Stimulated activated CD4-positive, alpha-beta T cell treated with anti-CD3 and anti-CD28 coated beads, TNF-alpha, amount 100 ng/mL, for 1 hour (primary cell): Measurements from ENCODE around the gene SPTBN4.
"Not testable (repeated sequence)": the region's sequence is repeated elsewhere in the genome, so short reads cannot be mapped to it uniquely, and the experiment has no call there.

Source experiments
- DNase-seq, 3 donors: peaks; one replicate each; pipeline ENCODE4 v3.0.0-alpha.2; 2020; ENCODE audit warnings: low read depth in 3 of 3, low spot score in 1 of 3

Gene SPTBN4

DNA sequence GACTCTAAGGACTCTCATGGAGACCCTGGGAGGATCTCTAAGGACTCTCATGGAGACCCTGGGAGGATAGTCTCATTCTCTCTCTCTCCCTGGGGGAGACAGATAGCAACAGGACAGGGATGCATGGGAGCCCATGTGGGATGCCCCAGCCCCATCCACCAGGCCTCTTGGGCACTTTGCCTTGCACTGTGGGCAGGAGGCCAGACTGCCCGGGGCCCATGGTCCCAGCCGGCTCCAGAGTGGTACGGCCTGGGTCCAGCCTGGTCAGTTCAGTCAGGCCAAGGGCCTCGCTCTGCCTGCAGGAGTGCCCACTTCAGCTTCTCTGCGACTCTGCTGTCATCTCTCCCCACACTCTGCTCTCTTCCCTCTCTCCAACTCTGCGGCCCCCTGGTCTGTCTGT, 61.3 kb downstream of the SPTBN4 start:
- no peak for DNase-seq

DNA sequence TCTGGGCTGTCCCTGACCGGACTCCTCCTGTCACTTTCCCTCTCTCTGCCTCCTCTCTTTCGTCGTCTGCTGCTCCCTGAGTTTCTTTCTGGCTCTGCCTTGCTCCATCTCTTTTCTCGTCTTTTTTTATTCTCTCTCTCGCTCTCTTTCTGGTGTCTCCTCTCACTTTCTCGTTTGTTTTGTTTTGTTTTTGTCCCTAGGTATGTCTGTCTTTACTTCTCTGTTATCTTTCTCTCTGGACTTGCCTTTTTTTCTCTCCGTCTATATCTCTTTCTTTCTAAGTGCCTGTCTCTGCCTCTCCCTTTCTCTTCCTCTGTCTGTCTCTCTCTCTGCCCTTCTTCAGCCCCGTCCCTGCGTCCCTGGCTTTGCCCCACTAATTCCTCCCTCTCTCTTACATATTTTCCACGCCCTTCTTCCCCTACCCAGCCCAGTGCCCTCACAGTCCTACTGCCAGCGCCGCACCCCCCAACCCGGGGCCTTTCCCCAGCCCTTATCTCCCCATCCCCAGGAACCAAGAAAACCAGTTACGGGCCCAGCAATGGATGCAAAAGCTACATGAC, 61.8 kb downstream of the SPTBN4 start:
- DNase-seq = no peak

DNA sequence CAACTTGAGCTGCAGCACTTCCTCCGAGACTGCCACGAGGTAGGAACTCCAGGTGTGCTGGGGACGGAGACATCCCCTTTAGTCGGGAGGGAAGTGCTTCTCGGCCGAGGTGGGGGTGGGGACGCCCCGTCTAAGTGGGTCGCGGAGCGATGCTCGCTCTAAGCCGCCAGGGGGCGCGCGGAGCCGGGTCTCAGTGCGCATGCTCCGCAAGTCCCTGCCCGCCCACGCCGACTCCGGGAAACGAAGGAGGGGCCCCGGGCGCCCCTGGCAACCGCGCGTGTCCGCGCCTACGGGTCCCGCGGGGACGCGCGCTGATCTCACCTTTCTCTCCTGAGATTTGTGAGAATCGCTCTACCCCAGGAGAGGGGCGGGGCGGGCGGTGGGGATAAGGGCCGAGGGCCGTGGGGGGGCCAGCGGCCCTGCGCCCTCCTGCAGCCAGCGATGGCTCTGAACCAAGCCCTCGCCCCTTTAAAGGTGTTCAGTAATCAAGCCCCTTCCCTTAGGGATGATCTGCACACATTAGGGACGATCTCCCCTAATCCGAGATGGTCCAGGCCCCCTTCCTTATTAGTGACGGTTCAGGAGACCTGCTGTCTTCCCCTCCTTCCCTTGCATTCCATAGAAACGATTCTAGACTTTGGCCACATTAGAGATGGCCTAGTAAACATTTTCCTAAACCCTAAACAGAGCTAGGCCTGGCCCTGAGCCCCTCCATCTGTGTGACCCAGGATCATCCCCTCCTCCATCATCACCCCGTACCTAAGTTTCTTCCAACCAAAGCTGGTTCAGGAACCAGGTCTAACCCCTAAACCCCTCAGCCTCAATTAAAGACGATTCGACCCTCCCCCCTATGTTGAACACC, 62.5 kb downstream of the SPTBN4 start:
- DNase-seq = peak; percentile 70 to 89 (median 88)

DNA sequence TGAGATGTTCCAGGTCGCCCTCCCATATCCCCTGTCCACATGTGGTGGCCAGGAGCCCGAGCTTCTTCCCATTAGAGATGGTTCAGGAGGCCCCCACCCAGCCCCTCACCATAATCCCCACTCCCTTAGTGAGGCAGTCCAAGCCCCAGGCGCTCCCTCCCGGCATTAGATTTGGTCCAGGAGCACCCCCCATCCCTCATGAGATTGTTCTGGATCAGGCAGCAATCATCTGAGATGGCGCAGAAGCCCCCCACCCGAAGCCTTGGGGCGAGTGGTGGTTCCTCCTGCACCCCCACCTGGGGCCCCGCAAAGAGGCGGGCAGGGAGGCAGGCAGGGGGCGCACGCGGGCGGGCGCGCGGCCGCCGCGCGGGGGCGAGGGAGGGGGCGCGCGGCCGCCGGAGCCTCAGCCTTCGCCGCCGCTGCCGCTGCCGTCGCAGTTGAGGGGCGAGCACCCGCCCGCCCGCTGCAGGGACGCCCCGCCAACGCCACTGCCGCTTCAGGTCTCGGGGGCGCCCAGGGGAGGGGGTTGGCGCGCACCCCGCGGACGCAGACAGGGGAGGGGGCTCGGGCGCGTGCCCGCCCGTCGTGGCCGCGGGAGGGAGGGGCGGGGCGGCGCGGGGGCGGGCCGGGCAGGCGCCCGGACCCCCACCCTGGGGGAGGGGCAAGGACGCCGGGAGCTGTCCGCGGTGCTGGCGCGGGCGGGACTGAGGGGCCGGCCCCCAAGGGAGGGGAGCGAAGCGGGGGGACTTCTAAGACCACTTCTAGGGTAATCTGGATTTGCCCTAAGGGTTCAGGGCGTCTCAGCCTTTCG, 63.5 kb downstream of the SPTBN4 start:
- DNase-seq = peak in 1 of 3 donors; percentile 12

DNA sequence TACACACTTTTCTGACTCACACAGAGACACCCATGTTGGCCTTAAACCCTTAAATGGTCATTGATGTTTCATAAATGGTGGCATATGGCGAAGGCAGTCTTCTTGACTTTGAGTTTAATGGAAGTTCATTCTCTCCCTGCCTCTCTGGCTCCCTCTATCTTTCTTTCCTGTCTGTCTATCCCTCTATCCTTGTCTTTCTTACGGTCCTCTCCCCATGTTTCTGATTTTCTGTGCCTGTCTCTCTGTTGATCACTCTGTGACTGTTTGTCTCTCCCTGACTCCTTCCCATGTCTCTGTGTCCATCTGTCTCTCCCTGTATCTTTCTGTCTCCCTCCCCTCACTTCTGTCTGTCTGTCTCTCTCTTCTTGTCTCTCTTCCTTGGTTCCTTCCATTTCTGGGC, 66.7 kb downstream of the SPTBN4 start:
- no peak for DNase-seq

DNA sequence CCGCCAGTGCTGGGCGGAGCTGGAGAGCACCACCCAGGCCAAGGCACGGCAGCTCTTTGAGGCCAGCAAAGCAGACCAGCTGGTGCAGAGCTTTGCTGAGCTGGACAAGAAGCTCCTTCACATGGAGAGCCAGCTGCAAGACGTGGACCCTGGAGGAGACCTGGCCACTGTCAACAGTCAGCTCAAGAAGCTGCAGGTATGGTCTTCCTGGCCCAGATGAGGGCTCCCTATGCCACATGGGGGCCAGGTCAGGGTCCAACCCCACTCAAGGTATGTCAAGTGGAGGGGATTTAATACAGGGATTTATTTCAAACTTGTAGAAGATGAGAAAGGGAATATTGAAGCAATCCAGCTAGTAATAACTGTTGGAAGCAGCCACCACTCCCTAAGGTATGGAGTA, 67.3 kb downstream of the SPTBN4 start:
- no peak for DNase-seq

DNA sequence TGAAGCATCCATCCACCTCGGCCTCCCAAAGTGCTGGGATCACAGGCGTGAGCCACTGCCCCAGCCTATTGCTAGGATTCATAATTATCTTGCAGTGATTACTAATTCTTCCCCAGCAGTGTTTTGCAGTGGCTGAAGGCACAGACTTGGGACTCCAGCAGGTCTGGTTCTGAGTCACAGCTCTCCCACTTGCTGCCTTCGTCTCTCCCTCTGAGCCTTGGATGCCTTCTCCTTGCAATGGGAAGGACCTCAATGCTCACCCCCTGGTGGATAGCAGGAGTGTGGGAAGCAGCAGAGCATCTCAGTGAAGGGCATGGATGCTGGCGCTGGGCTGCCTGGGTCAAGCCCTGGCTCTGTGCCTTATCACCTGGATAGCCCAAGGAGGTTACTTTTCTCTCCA, 72.3 kb downstream of the SPTBN4 start:
- DNase-seq = no peak

DNA sequence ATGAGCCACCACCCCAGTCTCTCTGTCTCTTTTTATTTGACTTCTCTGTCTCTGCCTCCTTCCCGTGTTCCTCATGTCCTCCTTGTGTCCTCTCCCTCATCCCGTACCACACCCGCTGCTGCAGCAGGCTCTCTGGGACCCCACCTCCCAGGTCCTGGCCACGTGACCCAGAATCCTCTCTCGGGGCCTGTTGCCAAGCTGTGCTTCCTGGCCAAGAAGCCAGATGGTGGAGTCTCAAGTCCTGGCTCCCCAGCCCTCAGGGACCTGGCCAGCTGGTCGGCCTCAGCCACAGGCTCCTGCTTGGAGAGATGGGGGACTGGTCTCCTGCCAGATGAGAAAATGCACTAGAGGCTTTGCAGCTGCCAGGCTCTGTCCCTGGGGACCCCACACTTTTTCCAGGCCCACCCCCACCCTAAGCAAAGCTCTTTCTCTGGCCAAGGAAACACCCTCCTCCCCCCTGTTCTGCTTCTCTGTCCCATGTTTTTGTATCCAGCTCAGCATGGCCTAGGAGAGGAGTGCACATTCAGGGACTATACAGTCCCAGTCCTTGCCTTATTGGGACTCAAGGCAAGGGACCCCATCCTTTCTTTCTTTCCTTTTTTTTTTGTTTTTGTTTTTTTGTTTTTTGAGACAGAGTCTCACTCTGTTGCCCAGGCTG, 75.5 kb downstream of the SPTBN4 start:
- DNase-seq = no peak

DNA sequence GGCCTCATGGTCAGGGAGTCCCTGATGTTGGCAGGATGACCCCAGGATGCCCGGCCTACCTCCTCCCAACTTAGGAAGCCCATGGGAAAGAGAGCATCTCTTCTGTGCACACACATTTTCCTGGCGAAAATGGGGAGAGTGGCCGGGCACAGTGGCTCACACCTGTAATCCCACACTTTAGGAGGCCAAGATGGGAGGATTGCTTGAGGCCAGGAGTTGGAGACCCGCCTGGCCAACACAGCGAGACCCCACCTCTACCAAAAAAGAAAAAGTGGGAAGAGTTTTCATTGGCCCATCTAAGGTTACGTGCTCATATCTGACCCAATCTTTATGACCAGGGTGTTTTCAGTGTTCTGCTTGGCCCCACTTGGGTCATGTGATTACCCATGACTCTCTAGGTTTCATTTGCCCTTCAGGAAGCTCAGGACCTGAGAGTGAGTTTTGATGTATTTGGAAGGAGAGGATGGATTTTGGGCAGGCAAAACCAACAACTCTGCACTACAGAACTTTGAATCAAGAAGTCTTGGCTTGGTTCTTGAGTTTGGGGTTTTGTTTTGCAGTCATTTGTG, 76.3 kb downstream of the SPTBN4 start:
- DNase-seq = no peak

DNA sequence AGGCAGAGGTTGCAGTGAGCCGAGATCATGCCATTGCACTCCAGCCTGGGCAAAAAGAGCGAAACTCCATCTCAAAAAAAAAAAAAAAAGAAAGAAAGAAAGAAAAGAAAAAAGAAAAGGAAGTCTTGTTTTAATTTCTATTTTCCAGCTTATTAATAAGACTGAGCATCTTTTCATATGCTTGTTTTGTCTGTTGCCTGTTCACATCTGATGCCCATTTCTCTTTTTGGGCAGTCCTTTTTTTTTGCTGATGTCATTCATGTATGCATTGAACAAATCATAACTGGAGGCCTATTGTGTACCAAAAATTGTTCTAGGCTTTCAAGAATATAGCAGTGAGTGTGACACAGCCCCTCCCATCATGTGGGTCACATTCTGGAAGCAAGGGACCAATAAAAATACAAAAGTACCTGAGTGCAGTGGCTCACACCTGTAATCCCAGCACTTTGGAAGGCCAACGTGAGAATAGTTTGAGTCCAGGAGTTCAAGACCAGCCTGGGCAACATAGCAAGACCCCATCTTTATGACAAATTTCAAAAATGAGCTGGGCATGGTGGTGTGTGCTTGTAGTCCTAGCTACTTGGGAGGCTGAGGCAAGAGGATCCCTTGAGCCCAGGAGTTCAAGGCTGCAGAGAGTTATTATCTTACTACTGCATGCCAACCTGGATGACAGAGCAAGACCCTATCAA, 79.5 kb downstream of the SPTBN4 start:
- DNase-seq = not testable (repeated sequence)

DNA sequence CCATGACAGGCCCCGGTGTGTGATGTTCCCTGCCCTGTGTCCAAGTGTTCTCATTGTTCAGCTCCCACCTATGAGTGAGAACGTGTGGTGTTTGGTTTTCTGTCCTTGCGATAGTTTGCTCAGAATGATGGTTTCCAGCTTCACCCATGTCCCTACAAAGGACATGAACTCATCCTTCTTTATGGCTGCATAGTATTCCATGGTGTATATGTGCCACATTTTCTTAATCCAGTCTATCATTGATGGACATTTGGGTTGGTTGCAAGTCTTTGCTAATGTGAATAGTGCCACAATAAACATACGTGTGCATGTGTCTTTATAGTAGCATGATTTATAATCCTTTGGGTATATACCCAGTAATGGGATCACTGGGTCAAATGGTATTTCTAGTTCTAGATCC, 80.4 kb downstream of the SPTBN4 start:
- not testable (repeated sequence) for DNase-seq

DNA sequence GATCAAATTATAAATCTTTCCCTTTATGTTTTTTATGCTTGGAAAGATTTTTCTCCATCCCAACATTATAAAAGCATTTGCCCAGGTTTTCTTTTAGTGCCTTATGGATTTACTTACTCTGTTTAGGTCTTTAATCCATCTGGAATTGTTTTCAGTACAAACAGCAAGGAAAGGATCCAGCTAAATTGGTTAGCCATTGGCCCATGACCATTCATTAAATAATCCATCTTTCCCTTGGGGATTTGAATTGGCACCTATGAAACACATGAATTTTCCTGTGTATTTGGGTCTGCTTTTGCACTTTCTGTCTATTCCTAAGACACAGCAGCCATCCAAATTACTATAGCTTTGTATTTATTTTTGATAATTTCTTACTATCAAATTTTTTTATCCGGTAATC, 81.0 kb downstream of the SPTBN4 start:
- DNase-seq = no peak

DNA sequence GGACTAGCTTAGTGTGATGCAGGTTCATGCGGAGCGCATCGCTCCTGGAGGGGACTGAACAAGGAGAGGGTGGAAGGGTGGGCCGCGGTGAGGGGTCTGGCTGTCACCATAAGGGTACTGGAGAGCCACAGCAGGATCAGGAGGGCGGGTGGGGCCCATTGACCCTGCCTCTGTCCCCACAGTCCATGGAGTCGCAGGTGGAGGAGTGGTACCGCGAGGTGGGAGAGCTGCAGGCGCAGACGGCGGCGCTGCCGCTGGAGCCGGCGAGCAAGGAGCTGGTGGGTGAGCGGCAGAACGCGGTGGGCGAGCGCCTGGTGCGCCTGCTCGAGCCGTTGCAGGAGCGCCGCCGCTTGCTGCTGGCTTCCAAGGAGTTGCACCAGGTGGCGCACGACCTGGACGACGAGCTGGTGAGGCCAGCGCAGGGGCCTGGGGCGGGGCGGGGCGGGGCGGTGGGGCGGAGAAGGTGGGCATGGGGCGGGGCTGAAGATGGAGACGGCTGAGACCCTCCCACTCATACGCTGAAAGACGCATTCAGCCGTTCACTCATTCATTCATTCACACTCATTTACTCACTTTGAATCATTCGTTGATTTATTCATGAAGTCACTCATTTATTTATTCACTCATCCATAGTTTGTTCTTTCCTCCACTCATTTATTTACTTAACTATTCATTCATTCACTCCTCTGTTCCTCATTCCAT, 82.4 kb downstream of the SPTBN4 start:
- DNase-seq = peak; percentile 20 to 61 (median 40)

DNA sequence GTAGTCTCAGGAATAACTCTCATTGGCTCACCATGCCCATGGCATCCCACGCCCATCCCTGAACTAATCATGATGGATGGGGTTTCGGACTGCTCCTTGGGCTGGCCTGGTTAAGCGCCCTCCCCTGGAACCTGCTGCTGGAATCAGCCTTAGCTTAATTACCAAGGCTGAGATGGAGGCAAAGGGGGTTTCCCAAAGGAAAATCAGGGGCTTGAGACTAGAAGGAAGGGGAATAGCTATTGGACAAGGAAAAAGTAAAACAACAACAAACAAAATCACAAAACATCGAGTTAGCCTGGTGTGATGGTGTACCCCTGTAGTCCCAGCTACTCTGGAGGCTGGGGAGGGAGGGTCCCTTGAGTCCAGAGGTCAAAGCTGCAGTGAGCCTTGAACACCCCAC, 84.2 kb downstream of the SPTBN4 start:
- no peak for DNase-seq

DNA sequence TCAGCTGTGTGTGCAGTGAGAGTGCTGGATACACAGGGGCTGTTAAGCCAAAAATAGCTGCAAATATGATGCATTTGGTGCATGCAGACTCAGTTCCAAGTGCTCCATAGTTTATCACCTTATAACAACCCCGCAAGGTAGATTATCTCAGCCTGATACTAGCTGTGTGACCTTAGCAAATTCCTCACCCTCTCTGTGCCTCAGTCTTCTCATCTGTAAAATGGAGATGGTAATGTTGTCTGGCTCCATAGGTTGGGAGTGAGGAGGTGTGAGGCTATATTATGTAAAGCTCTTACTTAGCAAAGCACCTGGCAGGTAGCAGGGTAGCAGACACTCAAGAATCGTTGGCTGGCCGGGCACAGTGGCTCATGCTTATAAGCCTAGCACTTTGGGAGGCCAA, 86.0 kb downstream of the SPTBN4 start:
- no peak for DNase-seq

DNA sequence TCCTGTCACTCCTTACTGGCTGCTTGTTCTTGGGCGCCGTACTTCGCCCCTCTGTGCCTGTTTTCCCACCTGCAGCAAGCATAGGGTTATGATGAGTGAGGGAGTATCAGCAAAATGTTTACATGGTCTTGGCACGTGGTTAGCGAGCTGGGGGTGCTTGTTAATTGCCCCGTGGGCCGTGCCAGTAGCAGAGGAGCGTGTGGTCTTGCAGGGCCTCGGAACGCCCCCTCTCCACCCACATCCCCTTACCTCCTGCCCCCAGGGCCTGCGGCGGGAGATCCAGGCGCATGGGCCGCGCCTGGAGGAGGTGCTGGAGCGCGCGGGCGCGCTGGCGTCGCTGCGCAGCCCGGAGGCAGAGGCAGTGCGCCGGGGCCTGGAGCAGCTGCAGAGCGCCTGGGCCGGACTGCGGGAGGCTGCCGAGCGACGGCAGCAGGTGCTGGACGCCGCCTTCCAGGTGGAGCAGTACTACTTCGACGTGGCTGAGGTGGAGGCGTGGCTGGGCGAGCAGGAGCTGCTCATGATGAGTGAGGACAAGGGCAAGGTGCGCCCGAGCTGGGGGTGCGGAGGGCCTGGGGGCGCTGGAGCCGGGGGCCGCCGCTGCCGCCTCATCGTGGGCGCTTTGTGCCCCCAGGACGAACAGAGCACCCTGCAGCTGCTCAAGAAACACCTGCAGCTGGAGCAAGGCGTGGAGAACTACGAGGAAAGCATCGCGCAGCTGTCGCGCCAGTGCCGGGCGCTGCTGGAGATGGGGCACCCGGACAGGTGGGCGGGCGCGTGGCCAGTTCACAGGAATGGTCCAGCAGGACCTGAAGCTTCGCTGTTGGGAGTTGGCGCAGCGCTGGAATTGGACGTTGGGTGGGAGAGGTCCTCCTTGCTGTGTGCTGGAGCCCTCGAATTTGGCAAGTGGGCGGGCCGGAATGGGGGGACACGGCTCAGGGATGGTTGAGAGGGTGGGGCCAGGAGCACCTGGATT, 87.4 kb downstream of the SPTBN4 start:
- no peak for DNase-seq

DNA sequence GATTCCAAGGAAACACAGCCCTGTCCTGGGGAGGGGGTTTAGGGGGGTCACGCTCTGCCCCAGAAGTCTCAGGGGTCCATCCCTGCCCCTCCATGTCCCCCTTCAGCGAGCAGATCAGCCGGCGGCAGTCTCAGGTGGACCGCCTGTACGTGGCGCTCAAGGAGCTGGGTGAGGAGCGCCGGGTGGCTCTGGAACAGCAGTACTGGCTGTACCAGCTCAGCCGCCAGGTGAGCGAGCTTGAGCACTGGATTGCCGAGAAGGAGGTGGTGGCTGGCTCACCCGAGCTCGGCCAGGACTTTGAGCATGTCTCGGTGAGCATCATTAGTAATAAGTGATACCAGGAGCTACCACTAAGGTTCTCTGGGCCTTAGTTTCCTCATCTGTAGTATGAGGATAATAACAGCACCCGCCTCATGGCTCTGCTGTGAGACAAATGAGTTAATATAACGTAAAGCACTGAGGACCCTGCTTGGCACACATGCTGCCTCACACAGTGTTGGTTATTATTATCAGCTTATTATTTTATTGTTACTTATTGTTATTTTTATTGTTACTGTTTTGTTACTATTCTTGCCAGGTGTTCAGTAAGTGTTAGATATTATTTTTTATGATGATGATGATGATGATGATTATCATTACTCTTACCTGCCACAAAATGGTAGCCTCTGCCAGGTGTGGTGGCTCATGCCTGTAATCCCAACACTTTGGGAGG, 89.3 kb downstream of the SPTBN4 start:
- DNase-seq = no peak

DNA sequence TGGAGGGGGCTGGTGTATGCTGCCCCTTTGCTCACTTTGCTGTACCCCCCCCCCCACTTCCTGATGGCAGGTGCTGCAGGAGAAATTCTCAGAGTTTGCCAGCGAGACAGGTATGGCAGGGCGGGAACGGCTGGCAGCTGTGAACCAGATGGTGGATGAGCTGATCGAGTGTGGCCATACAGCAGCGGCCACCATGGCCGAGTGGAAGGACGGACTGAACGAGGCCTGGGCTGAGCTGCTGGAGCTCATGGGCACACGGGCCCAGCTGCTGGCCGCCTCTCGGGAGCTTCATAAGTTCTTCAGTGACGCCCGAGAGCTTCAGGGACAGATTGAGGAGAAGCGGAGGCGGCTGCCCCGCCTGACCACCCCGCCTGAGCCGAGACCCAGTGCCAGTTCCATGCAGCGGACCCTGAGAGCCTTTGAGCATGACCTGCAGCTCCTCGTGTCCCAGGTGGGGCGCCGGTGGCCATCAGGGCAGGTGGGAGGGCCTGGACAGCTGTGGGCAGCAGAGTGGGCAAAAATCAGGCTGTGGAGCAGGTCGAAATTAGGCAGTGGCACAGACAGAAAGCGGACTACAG, 90.2 kb downstream of the SPTBN4 start:
- DNase-seq = no peak
